Epithelial cell of esophagus (primary cell): ENCODE results near the gene ELL.

ENCODE experiments used
- DNase-seq: peaks from one replicate; pipeline ENCODE4 v3.0.0; 2010; ENCODE audit warnings: low read depth
- H3K4me3 ChIP-seq: 2 replicates; pipeline ENCODE4 v1.5.1; 2011; ENCODE audit warnings: mild to moderate bottlenecking, low read length, control low read depth
- TF ChIP-seq, protein P1 (sequence below): IDR thresholded peaks from 2 replicates; pipeline ENCODE4 v1.5.1; 2011; ENCODE audit warnings: low read depth, mild to moderate bottlenecking, low read length, control low read depth, inconsistent platforms; ENCODE audit not compliant: insufficient read depth; ENCODE audit errors: missing control alignments

The ELL gene

DNA sequence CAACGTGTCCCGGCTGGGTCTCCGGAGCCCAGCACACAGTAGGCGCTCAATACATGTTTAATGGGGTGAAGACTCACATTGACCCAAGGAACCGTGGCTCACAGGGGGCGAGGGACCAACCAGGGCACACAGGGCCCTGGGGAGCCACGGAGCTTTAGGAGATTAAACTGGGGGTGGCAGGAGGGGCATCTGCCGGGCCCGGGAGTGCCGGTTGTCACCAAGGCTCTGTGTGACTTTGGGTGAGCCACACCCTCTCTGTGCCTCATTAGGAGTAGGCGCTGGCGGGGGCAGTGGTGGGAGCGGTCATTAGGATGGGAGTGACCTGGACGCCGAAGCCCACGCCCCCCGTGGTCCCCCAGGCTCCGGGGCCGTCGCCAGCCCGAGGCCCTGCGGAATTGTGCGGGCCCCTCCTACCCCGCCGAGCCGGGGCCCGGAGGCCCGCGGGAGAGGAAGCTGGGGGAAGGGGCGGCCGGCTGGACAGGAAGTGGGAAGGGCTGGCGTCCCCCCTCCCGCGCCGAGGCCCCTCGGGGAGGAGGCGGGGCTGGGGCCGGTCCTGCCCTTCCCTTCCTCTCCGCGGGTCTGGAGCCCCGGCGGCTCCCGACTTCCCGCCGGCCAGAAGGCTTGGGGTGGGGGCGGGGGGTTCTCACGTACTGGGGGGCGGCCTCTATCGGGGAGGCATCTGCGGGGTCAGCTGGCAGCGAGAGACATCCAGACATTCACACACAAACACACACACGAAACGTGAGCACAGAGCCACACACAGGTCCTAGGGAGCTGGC, 104.4 kb downstream of the ELL start:
- no peak for DNase-seq
- TF ChIP-seq, protein P1, sequence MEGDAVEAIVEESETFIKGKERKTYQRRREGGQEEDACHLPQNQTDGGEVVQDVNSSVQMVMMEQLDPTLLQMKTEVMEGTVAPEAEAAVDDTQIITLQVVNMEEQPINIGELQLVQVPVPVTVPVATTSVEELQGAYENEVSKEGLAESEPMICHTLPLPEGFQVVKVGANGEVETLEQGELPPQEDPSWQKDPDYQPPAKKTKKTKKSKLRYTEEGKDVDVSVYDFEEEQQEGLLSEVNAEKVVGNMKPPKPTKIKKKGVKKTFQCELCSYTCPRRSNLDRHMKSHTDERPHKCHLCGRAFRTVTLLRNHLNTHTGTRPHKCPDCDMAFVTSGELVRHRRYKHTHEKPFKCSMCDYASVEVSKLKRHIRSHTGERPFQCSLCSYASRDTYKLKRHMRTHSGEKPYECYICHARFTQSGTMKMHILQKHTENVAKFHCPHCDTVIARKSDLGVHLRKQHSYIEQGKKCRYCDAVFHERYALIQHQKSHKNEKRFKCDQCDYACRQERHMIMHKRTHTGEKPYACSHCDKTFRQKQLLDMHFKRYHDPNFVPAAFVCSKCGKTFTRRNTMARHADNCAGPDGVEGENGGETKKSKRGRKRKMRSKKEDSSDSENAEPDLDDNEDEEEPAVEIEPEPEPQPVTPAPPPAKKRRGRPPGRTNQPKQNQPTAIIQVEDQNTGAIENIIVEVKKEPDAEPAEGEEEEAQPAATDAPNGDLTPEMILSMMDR = no peak

DNA sequence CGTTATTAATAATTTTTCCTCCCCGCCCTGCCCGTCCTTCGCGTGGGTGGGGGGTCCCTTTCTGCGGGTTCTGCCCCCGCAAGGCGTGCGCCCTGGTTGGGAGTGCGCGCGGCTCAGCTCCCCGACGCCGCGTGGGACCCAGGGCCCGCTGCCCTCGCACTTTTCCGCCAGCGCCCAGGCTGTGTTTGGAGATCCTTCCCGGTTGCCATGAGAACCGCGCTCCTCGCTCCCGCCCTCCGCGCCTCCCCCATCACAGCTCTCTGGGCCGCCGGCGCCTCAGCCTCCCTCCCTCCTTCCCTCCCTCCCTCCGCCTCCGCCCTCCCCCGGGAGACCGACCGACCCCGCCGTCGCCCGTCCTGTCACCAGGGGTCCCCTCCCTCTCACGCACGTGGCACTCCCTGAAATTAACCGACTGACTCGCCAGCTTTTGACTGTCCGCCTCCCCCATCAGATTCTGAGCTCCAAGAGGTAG, 105.1 kb downstream of the ELL start:
- H3K4me3 ChIP-seq = peak overlapping the region; percentile 25
- TF ChIP-seq, protein P1 = no peak
- peak; percentile 51 for DNase-seq

More for the DNA sequence above, 104.4 kb downstream of the ELL start:
- peak overlapping the region; percentile 25 for H3K4me3 ChIP-seq

DNA sequence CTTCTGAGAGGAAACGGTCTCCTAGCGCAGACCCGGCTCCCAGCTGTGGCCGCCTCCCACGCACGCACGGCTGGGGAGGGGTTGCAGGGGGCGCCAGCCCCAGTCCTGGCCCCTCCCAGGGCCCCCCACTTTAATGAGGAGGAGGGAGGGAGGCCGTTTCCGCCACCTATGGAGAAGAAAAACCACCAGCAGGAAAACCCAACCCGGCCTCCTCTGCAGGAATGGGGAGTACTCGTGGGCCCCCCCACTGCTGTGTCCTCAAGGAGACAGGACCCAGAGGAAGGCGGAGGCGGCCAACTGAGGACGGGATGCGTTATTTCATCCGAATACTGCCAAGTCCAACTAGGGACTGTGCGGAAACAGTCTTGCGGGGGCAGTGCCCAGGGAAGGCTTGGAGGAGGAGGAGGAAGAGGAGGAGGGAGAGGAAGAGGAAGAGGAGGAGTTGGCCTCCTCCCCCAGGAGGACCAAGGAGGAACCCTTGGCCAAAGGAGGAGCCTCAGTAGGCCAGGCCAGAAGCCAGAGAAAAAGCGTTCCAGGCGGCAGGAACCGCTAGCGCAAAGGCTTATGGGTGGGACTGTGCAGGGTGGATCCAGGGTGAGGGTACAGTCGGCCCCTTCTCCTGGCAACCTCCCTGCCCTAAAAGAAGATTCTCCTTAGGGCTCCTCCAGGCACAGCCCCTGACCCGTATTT, 106.5 kb downstream of the ELL start:
- H3K4me3 ChIP-seq = no peak overlapping the region
- TF ChIP-seq, protein P1 = no peak
- DNase-seq = no peak

DNA sequence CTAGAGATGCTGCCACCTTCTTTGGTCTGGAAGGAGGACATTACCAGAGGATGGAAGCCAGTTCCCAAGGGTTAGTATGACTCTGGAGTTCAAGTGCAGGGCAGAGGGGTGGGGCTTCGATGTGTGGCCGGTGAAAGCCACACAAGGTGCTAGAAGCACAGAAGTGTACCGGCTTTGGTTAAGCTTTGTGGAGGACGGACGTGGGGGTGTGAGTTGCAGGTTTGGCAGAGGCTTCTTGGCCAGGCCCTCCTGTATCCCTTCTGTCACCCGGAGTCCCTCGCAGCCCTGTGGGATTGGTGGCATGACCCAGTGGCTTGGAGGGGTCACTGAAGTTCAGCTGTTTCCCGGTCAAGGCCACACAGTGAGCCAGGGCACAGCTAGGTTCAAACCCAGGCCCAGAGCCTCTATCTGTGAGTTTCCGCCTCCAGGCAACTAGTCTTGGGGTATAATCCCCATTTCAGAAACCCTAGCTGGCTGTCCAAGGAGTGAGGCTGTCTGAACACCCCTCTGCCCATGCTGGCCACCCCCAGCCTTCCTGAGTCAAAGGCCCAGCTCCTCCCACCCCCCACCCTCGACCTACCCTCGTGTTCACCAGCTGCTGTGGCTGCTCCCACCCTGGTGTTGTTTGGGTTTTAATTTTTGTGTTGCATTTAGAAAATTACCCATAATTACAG, 107.2 kb downstream of the ELL start:
- no peak overlapping the region for H3K4me3 ChIP-seq
- DNase-seq = no peak
- TF ChIP-seq, protein P1 = no peak

DNA sequence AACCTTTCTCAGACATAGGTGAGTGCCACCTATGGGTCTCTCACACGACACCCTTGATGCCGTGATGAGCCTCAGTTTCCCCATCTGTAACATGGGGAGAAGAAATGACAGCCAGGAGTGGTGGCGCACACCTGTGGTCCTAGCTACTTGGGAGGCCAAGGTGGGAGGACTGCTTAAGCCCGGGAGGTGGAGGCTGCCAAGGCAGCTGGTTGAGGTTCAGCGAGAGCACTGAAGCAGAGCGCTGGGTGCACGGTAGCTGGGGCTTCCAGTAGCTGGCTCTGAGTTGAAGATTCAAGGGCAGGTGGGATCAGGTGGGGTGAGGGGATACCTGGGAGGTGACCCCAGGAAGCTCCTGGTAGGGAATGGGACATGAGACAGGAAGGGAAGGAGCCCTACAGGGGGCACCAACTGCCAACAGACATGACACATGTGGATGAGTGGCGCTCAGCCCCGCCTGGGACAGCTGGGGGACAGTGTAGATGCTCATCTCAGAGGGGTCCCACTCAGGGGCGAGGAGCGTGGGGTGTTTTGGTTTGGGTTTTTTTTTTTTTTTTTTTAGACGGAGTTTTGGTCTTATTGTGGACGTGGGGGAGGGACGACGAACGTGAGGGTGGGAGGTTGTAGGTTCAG, 109.1 kb downstream of the ELL start:
- no peak for DNase-seq
- H3K4me3 ChIP-seq = no peak overlapping the region

DNA sequence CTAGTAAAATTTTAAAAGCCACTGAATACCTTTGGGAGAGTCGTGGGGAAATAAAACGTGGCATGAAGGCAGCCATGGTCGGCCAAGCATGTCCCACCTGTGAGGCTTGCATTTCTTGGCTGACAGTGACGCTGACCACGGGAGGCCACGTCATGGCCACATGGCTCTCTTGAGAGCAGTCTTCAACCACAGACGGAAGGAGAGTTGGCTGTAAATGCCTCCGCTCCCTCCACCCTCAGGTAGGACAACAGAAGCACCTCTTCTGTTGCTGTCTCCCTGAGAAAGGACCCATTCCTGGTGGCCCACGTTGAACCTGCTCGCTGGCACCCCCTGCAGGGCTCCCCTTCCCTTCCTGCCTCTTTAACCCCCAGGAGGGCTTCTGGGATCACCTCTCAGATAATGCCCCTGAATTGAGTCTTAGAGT, 113.8 kb downstream of the ELL start:
- no peak overlapping the region for H3K4me3 ChIP-seq
- TF ChIP-seq, protein P1 = peak; percentile 20
- DNase-seq = no peak

More for the DNA sequence above, 109.1 kb downstream of the ELL start:
- TF ChIP-seq, protein P1 = no peak
